Measurements from ENCODE around the gene MN1. TPM values are rescaled to one million over a fixed set of nuclear protein-coding genes. Genes with fewer than 3 reads are reported as not detected.

The MN1 gene
- polyA plus RNA-seq, 1 experiment: 1.3 TPM

DNA sequence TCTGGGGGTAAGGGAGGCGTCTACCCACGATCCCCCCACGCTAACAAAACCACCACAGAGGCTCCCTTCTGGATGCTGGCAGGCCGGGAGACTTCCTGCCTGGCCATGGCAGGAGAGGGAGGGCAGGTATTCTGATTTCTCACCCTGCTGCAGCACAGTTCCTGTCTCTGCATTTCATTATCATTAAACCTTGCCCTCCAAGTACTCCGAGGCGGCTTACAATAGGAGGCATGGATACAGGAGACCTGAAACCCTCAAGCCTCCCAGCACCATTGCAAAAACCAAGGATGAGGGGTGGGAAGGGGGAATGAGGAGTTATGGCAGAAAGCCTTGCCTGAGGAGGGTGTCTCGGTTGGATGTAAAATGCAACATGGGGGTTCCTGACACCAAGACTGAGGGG is 44.1 kb upstream of the MN1 start:
- CTCF ChIA-PET: no interaction called here
- TF ChIP-seq, protein P1, sequence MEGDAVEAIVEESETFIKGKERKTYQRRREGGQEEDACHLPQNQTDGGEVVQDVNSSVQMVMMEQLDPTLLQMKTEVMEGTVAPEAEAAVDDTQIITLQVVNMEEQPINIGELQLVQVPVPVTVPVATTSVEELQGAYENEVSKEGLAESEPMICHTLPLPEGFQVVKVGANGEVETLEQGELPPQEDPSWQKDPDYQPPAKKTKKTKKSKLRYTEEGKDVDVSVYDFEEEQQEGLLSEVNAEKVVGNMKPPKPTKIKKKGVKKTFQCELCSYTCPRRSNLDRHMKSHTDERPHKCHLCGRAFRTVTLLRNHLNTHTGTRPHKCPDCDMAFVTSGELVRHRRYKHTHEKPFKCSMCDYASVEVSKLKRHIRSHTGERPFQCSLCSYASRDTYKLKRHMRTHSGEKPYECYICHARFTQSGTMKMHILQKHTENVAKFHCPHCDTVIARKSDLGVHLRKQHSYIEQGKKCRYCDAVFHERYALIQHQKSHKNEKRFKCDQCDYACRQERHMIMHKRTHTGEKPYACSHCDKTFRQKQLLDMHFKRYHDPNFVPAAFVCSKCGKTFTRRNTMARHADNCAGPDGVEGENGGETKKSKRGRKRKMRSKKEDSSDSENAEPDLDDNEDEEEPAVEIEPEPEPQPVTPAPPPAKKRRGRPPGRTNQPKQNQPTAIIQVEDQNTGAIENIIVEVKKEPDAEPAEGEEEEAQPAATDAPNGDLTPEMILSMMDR (IDR thresholded peaks at IDR 0.05; ENCODE audit: insufficient read depth, low read depth, low read length): no peak
- POLR2A ChIA-PET: no interaction called here
- Histone ChIP-seq H3K27me3 (ENCODE audit: control insufficient read depth, insufficient read depth, low read length) (no peaks in the 10 kb centered on the region), H3K4me3 (ENCODE audit: low read depth, low read length) (no peak overlapping the region), H3K36me3 (ENCODE audit: control insufficient read depth, insufficient read depth, low read length) (peaks cover 3% of the 10 kb centered on the region)
- no peak for DNase-seq (ENCODE audit: low read depth)

DNA sequence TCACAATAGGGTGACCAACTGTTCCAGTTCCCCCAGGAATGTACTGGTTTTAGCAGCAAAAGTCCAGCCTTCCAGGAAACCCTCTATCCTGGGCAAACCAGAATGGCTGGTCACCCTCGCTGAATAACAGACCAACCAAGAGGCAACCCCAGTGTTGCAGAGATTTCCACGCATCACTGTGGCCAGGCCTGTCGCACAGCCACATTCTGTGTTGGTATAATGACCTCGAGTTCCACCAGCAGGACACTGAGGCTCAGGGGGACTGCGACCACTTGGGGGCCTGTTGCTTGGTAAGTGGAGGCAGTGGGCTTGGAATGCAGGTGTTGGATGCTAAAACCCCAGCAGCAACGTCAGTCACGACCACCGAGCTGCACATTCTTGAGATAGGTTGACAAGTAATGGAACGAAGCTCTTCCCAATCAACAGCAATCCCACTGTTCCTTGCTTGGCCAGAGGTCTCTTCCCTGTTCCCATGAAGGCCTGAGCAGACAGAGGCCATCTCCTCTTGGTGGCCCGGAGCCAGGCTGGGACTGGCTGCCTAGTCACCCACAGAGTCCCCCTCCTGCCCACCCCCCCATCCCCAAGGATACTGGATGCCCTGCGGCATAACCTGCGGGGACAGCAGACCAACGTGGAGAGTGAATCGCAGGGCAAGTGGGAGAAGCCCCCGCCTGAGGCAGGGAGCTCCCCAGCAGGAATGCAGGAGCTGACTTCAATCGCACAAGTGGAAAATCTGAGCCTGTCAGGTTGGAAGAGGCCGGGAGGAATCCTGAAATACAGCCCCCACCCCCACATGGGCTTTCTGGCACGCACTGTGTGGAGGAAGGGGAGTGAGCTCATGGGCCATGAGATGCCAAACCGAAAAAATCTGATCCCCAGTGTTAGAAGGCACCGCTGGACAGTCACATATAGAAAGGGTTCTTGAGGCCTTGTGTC is 43.4 kb upstream of the MN1 start:
- ChIA-PET CTCF (interaction anchor here (0.9 kb wide), 1 partner anchor 9 kb away, joined by 3 read pairs; no protein-coding TSS in a partner anchor), POLR2A (no interaction called here)
- Histone ChIP-seq H3K4me3 (ENCODE audit: low read depth, low read length) (no peak overlapping the region), H3K27me3 (ENCODE audit: control insufficient read depth, insufficient read depth, low read length) (no peaks in the 10 kb centered on the region), H3K36me3 (ENCODE audit: control insufficient read depth, insufficient read depth, low read length) (0 out of 2 replicates have a peak, but pooled peaks cover 3% of the 10 kb centered on the region)
- no peak for DNase-seq (ENCODE audit: low read depth)
- TF ChIP-seq, protein P1 (IDR thresholded peaks at IDR 0.05; ENCODE audit: insufficient read depth, low read depth, low read length): no peak

DNA sequence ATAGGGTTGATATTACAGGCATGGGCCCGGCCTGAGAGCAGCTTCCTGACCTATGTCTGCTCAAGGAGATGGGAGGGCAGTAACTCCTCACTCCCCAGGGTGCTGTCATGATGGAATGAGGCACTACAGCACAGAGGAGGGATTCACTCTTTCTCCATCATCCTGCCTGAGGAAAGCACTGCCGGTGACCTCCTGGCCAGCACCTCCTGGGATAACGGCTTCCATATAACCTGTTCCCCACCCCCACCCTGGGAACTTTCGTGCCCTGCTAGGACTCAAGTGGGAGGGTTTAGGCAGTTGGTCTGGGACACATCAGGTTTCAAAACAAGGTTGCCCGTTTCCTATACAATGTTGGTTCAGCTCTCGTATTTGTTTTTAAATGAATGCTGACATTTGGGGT is 42.7 kb upstream of the MN1 start:
- TF ChIP-seq, protein P1 (IDR thresholded peaks at IDR 0.05; ENCODE audit: insufficient read depth, low read depth, low read length): no peak
- no peaks in the 10 kb centered on the region for H3K27me3 ChIP-seq (ENCODE audit: control insufficient read depth, insufficient read depth, low read length)
- DNase-seq (ENCODE audit: low read depth): no peak
- ChIA-PET CTCF (interaction anchor here (0.9 kb wide), 2 partner anchors 8 to 169 kb away, joined by 3 read pairs; no protein-coding TSS in a partner anchor), POLR2A (no interaction called here)
- H3K36me3 ChIP-seq (ENCODE audit: control insufficient read depth, insufficient read depth, low read length): 0 out of 2 replicates have a peak, but pooled peaks cover 3% of the 10 kb centered on the region
- H3K4me3 ChIP-seq (ENCODE audit: low read depth, low read length): no peak overlapping the region

DNA sequence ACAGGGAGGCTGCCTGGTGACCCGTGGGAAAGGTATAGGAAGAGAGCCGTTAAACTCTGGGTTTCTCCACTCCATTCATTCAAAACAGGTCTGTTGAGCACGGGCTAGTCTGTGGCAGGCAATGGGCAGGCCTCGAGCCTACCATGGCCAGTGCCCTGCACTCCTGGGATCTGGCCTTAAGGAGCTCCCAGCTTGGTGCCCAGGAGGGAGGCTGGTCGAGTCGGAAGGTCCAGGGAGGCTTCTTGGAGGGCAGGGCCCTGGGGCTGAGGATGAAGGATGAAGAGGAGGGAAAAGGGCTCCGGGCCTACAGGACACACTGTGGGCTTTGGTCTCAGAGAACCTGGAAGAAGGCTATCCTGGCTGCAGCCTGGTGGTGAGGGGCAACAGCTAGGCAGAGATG is 41.9 kb upstream of the MN1 start:
- POLR2A ChIA-PET: no interaction called here

More for the DNA sequence above, 41.9 kb upstream of the MN1 start:
- no peaks in the 10 kb centered on the region for H3K27me3 ChIP-seq (ENCODE audit: control insufficient read depth, insufficient read depth, low read length)
- CTCF ChIA-PET: interaction anchor here (0.6 to 1.0 kb wide), 4 partner anchors 51 to 1088 kb away, joined by 3 read pairs; no protein-coding TSS in a partner anchor
- TF ChIP-seq, protein P1 (IDR thresholded peaks at IDR 0.05; ENCODE audit: insufficient read depth, low read depth, low read length): no peak
- H3K36me3 ChIP-seq (ENCODE audit: control insufficient read depth, insufficient read depth, low read length): 0 out of 2 replicates have a peak, but pooled peaks cover 3% of the 10 kb centered on the region
- no peak overlapping the region for H3K4me3 ChIP-seq (ENCODE audit: low read depth, low read length)
- no peak for DNase-seq (ENCODE audit: low read depth)

Measured in BJ (cell line).